ENCODE results near the gene P2RX3.

GRCh38 chr11:57374966-57375365 lies 36.8 kb downstream of the P2RX3 start:
- TF ChIP-seq, protein P1, sequence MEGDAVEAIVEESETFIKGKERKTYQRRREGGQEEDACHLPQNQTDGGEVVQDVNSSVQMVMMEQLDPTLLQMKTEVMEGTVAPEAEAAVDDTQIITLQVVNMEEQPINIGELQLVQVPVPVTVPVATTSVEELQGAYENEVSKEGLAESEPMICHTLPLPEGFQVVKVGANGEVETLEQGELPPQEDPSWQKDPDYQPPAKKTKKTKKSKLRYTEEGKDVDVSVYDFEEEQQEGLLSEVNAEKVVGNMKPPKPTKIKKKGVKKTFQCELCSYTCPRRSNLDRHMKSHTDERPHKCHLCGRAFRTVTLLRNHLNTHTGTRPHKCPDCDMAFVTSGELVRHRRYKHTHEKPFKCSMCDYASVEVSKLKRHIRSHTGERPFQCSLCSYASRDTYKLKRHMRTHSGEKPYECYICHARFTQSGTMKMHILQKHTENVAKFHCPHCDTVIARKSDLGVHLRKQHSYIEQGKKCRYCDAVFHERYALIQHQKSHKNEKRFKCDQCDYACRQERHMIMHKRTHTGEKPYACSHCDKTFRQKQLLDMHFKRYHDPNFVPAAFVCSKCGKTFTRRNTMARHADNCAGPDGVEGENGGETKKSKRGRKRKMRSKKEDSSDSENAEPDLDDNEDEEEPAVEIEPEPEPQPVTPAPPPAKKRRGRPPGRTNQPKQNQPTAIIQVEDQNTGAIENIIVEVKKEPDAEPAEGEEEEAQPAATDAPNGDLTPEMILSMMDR (conservative IDR thresholded peaks at IDR 0.05) = no peak
- TF ChIP-seq EZH2 (IDR thresholded peaks at IDR 0.05; ENCODE audit: low read depth) = no peak

Measured in PC-9 (cell line).